HS-27A (cell line): ENCODE results near the gene ZNF385C.
"Not testable (repeated sequence)": the region's sequence is repeated elsewhere in the genome, so short reads cannot be mapped to it uniquely, and the experiment has no call there.

Source experiments
- DNase-seq: peaks from one replicate; pipeline ENCODE4 v3.0.0-alpha.2; 2012; ENCODE audit warnings: low read depth, missing footprints

ZNF385C gene, protein sequence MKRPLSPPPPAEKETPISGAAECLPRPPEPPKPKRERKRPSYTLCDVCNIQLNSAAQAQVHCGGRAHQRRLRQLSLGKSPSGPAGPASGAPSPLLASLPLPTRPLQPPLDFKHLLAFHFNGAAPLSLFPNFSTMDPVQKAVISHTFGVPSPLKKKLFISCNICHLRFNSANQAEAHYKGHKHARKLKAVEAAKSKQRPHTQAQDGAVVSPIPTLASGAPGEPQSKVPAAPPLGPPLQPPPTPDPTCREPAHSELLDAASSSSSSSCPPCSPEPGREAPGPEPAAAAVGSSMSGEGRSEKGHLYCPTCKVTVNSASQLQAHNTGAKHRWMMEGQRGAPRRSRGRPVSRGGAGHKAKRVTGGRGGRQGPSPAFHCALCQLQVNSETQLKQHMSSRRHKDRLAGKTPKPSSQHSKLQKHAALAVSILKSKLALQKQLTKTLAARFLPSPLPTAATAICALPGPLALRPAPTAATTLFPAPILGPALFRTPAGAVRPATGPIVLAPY

DNA sequence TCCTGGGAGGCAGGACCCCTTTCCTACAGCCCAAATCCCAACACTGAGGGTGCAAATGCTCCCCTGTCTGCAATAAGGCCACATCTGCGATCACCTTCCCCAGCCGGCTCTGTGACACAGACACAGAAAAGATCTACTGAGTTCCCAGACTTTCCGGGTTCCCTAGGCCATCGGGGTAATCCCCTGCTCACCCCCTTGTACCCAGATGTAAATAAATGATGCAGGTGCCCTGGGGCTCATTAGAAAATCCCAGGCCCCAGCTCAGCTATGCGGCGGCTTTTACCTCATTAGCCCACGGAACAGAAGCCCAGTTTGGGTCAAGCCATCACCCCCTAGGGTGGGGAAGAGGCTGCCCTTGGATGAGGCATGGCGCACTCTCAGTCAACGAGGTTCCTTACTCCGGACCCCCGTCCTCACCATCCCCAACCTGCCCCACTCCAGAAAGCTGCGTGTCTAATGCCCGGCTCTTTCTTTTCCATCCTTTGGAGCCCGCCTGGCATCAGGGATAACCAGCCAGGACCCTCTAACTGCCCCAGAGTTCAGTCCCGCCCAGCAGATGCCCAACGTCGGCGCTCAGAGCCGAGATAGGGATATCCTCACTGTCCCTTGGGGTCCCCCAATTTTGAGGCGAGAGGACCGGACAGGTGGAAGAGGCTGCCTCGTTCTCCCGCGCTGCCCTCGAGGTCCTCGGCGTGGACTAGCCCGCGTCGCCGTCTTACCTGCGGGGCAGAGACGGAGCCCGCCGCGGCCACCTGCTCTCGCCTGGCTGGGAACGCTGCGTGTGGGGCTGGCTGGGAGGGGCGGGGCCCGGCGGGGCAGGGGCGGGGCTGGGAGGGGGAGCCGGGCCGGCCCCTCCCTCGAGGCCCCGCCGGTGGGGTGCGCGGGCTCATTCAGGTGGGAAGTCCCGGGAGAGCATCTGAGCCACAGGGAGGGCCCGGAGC is at the start of gene ZNF385C:
Gene ZNF385C (minus strand): TSS at position 783 of the 941 bp plus-strand sequence. CDS start 35,417 bp downstream, outside the sequence.
- no peak for DNase-seq

DNA sequence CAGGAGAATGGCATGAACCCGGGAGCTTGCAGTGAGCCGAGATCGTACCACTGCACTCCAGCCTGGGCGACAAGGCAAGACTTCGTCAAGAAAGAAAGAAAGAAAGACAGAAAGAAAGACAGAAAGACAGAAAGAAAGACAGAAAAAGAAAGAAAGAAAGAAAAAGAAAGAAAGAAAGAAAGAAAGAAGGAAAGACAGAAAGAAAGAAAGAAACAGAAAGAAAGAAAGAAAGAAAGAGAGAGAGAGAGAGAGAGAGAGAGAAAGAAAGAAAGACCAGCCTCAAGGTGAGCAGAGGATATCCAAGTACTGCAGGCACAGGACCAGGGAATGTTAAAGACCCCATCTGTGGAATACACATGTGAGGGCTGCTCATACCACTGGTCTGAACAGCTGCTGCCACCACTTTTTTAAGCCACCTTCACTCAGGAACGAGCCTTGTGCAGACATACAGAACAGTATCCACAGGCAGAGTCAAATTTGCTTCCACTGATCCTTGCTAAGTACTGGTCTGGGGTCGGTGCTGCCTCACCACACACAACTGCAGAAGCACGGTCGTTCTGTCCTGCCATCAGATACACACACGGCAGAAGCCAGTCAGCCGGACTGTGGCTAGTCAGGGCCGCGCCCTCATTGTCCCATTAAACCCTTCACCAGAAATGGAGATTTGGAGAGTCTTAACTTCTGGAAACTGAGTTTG is 48.8 kb upstream of the ZNF385C start:
- DNase-seq, result no peak

DNA sequence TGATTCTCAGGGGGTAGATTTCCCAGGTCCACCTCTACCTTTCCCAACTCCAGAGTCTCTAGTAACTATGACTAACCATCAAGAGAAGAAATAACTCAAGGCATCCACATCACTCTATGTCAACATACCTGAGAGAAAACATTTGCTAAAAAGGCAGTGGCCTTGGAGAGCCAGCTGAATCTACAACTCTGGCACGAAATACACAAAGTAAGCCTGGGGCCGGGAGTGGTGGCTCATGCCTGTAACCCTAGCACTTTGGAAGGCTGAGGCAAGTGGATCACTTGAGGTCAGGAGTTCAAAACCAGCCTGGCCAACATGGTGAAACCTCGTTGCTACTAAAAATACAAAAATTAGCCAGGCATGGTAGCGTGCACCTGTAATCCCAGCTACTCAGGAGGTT is 44.9 kb upstream of the ZNF385C start:
- not testable (repeated sequence) for DNase-seq

DNA sequence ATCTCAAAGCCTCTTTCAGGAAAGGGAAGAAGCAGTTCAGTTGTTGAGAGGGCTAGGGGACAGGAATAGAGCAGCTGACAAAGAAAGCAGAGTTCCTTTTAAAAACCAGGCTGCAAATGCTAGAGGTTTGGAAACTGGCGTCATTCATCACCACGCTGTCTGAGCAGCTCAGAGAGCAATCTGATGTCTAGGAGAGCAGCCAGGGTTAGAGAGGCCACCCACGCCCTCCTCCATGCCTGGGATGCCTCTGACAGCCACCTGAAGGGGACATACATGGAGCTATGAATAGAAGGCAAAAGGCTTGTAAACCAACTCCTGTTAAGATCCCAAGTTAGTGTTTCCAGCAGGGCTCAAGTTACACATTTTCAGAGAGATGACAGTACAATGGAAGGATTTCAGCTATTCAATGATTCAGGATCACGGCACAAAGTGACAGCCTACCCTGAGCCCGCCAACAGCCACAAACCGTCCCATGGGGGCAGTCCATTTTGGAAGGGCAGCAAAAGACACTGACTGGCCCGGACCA is 44.2 kb upstream of the ZNF385C start:
- DNase-seq, result peak; percentile 62

DNA sequence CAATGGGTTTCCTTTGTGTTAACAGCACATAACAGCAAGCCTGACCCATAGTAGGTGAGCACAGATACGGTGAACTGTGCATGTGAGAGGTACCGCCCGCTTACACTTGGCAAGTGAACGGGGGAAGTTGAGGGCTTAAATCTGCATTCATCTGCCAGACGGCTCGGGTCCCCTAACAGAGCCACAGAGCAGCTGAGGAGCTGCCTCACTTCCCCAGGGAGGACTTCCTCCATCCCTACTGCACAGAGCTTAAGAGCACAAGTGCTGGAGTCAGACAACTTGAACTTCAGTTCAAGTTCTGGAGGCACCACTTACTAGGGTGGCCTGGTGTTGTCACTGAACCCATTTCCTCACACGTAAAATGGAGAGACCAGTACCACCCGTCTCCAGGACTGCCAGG is 43.1 kb upstream of the ZNF385C start:
- DNase-seq, result no peak

DNA sequence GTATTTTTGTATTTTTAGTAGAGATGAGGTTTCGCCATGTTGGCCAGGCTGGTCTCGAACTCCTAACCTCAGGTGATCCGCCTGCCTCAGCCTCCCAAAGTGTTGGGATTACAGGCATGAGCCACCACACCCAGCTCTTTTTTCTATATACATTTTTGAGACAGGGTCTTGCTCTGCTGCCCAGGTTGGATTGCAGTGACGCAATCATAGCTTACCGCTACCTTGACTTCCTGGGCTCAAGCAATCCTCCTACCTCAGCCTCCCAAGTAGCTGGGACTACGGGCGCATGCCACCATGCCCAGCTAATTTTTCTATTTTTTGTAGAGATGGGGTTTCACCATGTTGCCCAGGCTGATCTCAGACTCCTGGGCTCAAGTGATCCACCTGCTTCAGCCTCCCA is 42.4 kb upstream of the ZNF385C start:
- not testable (repeated sequence) for DNase-seq

DNA sequence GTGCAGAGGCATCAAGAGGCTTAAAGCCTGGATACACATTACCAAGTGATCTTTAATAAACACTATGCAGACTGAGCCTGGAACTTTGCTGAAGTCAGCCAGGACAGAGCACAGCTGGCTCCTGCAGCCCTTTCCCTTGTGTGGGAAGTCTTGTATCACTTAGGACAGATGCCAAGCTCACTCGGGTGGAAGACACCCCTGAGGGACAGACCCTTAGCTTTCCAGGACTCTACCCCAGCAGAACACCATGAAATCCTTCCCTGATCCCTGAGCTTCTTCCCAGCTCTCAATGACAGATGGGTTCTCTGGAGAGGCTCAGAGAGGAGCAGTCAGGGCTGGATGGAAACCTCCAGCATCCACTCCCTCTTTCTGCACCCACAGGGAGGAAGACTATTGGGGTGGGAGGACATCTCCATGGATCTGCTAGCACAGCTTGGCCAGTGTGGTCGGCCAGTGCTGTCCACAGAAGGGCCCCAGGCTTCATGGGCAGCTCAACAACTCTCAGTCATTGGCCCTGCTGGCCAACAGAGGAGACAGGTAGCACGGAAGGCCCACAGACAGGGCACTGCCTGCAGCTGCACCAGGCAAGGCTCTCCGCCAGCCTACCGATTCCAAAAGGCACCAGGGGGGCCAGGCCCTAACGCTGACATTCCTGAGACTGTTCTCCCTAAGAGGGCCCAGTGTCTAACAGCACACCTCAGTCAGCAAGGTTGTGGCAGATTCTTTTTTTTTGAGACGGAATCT is 40.6 kb upstream of the ZNF385C start:
- DNase-seq, result no peak

DNA sequence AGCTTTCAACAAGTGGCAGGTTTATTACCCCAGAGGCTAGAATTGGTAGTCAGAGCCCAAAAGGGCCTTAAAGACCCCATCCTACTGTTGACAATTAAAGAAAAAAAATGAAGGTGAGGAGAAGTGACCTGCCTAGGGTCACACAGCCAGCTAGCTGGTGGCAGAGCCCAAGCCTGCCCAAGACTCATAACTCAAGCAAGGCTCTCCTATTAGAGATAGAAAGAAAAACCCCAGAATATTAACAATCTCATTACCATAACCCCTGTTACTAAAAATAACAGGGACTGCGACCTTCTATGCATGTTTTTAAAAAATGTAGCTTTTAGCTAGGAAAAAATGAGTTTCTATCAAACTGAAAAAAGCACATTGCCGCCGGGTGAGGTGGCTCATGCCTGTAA is 38.4 kb upstream of the ZNF385C start:
- no peak for DNase-seq

DNA sequence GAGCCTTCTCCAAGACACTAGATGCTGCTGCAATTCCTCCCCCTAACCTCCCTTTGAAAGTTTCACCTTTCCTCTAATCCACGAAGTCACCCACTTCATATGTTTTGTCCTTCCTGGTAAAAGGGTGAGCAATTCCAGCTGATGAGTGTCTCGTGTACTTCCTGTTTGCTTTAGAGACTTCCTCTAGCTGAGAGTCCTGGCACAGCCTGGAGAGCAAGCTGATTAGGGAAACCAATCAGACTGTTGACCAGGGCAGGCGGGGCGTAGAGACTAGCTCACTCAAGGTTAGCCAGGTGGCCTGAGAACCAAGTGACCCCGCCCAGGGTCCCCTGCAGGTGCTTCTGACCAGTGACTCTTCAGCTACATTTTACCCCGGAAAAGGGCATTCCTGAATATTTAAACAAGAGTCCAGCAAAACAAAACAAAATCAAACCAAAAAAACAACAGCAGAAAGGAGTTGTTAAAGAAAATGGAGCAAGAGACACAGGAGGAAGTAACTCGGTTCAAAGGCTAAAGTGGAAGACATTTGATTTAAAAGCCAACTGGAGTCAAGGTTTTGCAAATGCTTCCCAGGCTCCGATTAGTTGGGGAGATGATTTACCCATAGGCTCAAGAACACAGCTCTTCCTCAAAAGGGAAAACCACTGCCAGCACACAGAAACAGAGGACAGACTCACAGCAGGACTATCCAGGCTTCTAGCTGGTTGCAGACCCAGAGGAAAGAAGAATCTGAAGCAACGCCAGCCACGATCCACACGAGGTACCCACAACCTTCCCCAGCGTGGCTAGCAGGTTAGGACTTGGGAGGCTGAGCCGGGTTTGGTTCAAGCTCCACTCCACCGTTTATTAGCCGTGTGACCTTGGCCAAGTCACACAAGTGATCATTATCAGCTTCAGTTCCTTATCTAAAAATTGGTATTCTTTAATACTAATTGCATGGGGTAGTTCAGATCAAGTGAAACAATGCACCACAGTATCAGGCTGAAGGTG is 37.7 kb upstream of the ZNF385C start:
- no peak for DNase-seq

DNA sequence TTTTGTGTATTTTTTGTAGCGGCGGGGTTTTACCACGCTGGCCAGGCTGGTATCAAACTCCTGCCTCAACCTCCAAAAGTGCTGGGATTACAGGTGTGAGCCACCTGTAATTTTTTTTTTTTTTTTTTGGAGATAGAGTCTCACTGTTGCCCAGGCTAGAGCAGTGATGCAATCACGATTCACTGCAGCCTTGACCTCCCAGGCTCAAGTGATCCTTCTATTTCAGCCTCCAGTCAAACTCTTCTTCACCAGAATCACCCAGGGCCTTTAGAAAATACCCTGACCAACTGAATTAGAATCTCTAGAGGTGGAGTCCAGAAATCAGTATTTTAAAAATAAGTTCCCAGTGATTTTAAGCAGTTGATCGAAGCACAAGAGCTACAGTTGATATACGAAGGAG is 36.9 kb upstream of the ZNF385C start:
- DNase-seq, result no peak

DNA sequence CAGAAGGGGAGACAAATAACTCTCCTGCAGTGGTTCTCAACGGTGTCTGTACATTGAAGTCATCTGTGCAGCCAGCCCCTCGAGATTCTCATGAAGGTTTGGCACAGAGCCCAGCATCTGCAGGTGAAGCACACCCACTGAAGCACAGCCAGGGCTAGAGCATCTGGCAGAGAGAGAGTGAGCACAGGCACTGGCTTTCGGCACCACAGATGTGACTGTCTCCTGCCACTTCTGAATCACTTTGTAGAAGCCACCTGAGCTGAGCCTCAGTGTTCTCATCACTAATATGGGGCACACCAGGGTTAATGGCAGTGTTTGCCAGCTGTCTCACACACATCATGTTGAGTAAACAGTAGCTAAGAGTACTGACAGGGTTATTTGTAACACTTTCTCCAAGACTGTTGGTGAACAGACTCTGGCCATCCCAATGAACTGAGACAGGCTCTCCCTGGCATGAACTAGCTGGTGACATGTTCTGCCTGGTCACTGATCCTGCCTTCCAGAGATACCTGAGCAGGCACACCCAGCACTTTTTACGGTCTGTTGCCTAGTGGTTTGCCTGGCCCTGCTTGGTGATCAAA is 35.3 kb upstream of the ZNF385C start:
- no peak for DNase-seq

DNA sequence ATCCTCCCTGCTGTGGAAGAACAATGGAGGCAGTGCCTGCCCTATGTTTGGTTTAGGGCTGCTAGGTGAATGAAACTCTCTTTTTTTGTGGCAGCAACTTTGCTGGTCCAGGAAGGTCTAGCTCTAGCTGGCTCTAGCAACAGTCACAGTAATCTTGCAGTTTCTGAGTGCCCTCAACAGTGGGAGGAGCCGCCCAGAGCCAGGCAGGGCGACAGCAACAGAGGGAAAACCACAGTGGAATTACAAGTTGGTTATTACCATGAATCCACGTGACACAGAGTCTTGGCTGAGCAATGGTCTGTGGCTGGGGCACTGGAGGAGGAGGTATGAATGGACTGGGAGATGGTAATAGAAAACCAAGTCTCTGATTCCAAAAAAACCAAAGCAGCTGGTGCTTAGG is 34.7 kb upstream of the ZNF385C start:
- no peak for DNase-seq

DNA sequence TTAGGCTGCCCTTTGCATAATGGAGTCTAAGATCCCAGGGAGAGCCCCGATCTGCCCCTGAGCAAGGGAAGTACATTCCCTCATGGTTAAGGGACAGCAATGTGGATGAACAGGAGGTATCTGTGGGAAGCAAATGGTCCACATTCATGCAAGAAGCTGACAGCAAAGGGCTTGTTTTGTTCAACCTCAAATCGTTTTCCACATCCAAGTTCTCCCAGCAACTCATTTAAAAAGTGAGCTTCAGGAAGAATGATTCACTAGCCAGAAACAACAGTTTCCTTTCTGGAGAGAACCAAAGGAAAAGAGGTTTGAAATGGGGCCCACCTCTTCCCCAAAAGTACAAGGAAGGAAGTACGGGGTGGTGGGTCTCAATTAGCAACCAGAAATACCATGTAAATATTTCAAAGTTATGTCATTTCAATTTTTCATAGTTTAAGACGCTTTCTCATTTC is 33.7 kb upstream of the ZNF385C start:
- DNase-seq, result no peak

DNA sequence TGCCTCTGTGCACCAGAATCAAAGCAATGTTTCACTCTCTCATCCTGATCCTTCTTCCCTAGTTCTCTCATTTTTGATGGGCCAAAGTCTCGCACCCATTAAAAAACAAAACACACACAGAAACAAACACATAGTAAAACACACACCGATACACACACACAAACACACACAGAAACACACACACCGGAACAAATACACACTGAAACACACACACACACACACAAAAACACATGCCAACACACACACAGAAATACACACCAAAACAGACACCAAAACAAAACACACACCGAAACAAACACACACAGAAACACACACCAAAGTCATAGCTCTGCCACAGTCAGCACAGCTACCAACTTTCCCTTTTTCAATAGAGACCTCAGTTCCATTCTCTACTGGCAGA is 33.0 kb upstream of the ZNF385C start:
- no peak for DNase-seq

DNA sequence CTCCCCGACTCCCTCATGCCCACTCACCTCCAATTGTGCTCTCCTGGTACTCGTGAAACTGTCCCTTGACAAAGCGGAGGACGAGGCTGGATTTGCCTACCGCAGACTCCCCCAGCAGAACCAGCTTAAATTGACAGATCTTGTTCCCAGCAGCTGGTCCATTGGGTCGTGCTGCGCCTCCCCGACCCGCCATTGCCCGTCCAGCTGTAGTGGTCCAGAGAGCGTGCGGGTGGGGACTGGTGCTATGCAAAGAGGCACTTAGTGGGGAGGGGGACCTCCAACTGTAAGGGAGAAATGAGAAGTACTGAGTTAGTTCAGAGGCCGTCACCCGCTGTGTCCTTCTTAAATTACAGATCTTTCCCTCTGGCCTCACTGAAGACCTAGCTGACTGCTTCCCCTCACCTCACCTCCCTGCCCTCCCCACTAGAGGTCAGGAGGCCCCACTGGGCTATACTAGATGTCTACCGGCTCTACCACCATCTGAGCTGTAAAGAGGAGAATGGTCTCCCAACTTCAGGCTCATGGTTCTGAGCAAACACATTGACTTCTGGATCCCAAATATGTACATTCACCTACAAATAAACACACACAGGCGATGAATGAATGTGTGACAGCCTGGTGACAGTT is 32.1 kb upstream of the ZNF385C start:
- no peak for DNase-seq

DNA sequence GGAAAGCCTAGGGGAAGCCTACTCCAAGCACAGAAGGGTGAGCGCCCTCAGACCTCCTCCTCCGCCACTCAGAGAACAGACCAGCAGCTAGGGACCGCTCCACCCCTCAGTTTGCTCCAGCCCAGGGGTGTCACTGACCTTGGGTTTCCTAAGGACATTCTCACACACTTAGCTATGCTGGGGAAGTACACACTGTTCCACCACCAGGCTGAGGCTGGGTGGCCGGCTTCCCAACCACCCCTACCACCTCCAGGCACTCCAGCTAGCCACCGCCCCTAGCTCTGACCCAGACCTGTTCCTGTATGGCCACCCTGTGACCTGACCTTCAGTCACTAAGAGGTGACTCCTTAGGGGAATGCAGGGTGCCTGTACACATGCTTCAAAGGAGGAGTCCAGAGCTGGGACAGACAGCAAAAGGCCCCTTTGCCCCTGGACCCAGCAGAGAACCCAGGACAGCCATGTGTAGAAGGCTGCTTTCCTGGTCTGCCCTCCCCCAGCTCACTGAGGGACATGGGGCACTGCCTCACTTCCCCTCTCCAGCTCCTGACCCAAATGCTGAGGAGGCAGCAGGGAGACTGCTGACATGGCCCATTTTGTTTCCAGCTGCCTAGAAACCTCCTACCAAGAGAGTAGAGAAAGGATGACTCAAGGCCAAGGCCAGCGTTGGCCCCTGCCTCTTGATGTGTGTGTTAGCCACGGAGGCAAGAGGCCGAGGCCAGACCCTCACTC is 31.0 kb upstream of the ZNF385C start:
- no peak for DNase-seq

DNA sequence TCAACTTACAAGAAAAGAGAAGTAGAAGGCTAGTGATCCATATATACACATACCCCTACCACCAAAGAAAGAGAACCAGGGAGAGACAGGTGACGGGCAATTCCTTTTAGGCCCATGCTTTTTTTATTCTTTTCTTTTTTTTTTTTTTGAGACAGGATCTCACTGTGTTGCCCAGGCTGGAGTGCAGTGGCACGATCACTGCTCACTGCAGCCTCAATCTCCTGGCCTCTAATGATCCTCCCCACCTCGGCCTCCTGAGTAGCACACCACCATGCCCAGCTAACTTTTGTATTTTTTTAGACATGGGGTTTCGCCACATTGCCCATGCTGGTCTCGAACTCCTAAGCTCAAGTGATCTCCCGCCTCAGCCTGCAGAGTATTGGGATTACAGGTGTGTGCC is 29.1 kb upstream of the ZNF385C start:
- DNase-seq, result no peak

DNA sequence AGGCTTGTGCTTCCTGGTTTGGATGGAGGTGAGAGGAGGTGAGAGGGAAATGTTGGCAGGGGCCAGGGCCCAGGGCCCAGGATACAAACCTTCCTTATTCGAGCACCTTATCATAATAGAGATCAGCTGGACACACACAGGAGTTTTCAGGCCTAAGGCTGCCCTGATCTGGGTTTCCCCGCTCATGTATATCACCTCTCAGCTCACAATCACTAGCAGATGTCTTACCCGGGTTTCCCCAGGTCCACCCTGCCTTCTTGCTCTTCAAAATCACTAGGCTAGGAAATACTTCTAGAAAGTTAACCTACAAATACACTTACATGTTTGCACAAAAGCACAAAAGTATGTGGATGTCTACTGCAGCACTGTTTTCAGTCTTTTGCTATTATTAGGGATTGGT is 28.6 kb upstream of the ZNF385C start:
- DNase-seq, result no peak
